ENCODE results near the gene METTL8. TPM values are rescaled to one million over a fixed set of nuclear protein-coding genes. Genes with fewer than 3 reads are reported as not detected.

Gene METTL8
- total and polyA plus RNA-seq, 11 donors, result 4.2 to 18.5 (median 9.0) TPM

- Histone ChIP-seq H3K4me1 (peaks cover 3 to 18% (median 10%) of the 10 kb centered on the region in 12 donors), H3K4me3 (peak overlapping the region; percentile 61 to 95 (median 84)), H3K27me3 (no peaks in the 10 kb centered on the region), H3K27ac (peak overlapping the region in 11 of 12 donors; percentile 71 to 100 (median 97)), H3K9me3 (no peaks in the 10 kb centered on the region), H3K36me3 (peaks cover 0 to 27% (median 22%) of the 10 kb centered on the region in 9 donors)
- DNase-seq (peak in 1 of 5 donors; percentile 28), ATAC-seq (no peak)
- intact Hi-C loops (cut with DNase I), result loop anchor here in 9 of 10 donors (5.0 to 10.0 kb wide), 6 partner anchors 89 to 461 kb away; partner anchors contain the start of genes CYBRD1 (in 6 of the 9), TLK1 (in 4 of the 9) and DYNC1I2 (in 1 of the 9)
- 32 to 38% (median 34%) methylated on average over 20 of the region's 20 CpGs for WGBS, 4 donors
- TF ChIP-seq CTCF (IDR thresholded peaks at IDR 0.05) (no peak), POLR2A (IDR thresholded peaks at IDR 0.05) (no peak)
Observed at GRCh38 chr2:171432969-171433762, 624 bp downstream of the METTL8 start.

GRCh38 chr2:171432206-171432968 lies 1.4 kb downstream of the METTL8 start:
- DNase-seq (no peak), ATAC-seq (no peak)
- Histone ChIP-seq H3K27me3 (no peaks in the 10 kb centered on the region), H3K9me3 (no peaks in the 10 kb centered on the region), H3K27ac (peak overlapping the region in 1 of 12 donors; percentile 99), H3K4me3 (no peak overlapping the region), H3K36me3 (peaks cover 0 to 19% (median 14%) of the 10 kb centered on the region in 9 donors), H3K4me1 (peaks cover 3 to 18% (median 10%) of the 10 kb centered on the region in 12 donors)
- WGBS, 4 donors, result 76 to 81% (median 78%) methylated on average over 4 of the region's 4 CpGs
- TF ChIP-seq POLR2A (IDR thresholded peaks at IDR 0.05) (no peak), CTCF (IDR thresholded peaks at IDR 0.05) (no peak)
- intact Hi-C loops (cut with DNase I), result loop anchor here in 9 of 10 donors (5.0 to 10.0 kb wide), 6 partner anchors 90 to 460 kb away; partner anchors contain the start of genes CYBRD1 (in 6 of the 9), TLK1 (in 4 of the 9) and DYNC1I2 (in 1 of the 9)

DNA sequence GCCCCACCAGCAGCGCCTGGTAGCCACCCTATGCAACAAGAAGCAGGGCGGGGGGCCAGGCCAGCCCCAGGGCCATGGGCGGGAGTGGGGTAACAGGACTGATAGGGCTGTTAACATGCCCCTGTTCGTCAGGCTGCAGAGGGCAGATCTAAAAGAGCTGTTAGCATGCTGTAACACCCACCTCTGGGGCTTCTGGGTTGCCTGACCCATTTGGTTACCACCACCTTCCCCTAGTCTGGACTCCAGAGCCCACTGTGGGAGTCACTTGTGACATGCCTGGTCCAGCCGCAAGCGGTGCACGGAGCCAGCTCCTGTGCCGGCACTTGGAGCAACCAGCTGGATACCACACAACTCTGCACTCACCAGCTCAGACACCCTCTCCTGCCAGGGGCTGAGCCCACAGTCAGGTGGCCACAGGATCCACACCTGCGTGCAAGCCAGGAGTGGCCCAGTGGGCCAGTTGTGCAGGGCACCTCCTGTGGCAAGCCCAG lies 2.1 kb downstream of the METTL8 start:
- no peak overlapping the region for H3K4me3 ChIP-seq
- no peak for ATAC-seq

More for the DNA sequence above, 2.1 kb downstream of the METTL8 start:
- H3K27me3 ChIP-seq, result no peaks in the 10 kb centered on the region
- WGBS, 4 donors, result 97 to 100% (median 98%) methylated on average over 5 to 9 of the region's 9 CpGs
- peak in 1 of 5 donors; percentile 57 for DNase-seq
- no peaks in the 10 kb centered on the region for H3K9me3 ChIP-seq
- intact Hi-C loops (cut with DNase I), result loop anchor here in 9 of 10 donors (5.0 to 10.0 kb wide), 6 partner anchors 91 to 459 kb away; partner anchors contain the start of genes CYBRD1 (in 6 of the 9), TLK1 (in 4 of the 9) and DYNC1I2 (in 1 of the 9)
- TF ChIP-seq CTCF (IDR thresholded peaks at IDR 0.05), result no peak
- no peak for TF ChIP-seq POLR2A (IDR thresholded peaks at IDR 0.05)
- H3K27ac ChIP-seq, result peak overlapping the region in 1 of 12 donors; percentile 52
- peaks cover 0 to 12% (median 7%) of the 10 kb centered on the region in 9 donors for H3K36me3 ChIP-seq
- H3K4me1 ChIP-seq, result peaks cover 3 to 18% (median 10%) of the 10 kb centered on the region in 12 donors
